Duodenal mucosa (tissue), 2 donors: ENCODE measurements around the gene PTPRQ.
"Not testable (repeated sequence)": the region's sequence is repeated elsewhere in the genome, so short reads cannot be mapped to it uniquely, and the experiment has no call there.

Source experiments
- H3K27ac ChIP-seq: one replicate; pipeline ENCODE4 v1.7.0; 2013; ENCODE audit warnings: low read depth, low read length
- H3K27me3 ChIP-seq, 2 donors: one replicate each; pipeline ENCODE4 v1.7.0; 2013; ENCODE audit warnings: low read length in 2 of 2, control low read depth in 1 of 2; ENCODE audit not compliant: insufficient read depth in 2 of 2, control insufficient read depth in 1 of 2
- H3K36me3 ChIP-seq, 2 donors: one replicate each; pipeline ENCODE4 v1.7.0; 2013; ENCODE audit warnings: low read length in 2 of 2, control low read depth in 1 of 2; ENCODE audit not compliant: insufficient read depth in 2 of 2, control insufficient read depth in 1 of 2
- H3K4me1 ChIP-seq, 2 donors: one replicate each; pipeline ENCODE4 v1.7.0; 2013; ENCODE audit warnings: low read length in 2 of 2, control low read depth in 1 of 2; ENCODE audit not compliant: insufficient read depth in 2 of 2, control insufficient read depth in 1 of 2
- H3K4me3 ChIP-seq, 2 donors: one replicate each; pipeline ENCODE4 v1.7.0; 2013; ENCODE audit warnings: low read length in 2 of 2, low read depth in 1 of 2
- H3K9ac ChIP-seq, 2 donors: one replicate each; pipeline ENCODE4 v1.7.0; 2013; ENCODE audit warnings: low read length in 2 of 2, low read depth in 1 of 2
- H3K9me3 ChIP-seq, 2 donors: one replicate each; pipeline ENCODE4 v1.7.0; 2013; ENCODE audit warnings: low read length in 2 of 2, control low read depth in 1 of 2; ENCODE audit not compliant: control insufficient read depth in 1 of 2

The PTPRQ gene

DNA sequence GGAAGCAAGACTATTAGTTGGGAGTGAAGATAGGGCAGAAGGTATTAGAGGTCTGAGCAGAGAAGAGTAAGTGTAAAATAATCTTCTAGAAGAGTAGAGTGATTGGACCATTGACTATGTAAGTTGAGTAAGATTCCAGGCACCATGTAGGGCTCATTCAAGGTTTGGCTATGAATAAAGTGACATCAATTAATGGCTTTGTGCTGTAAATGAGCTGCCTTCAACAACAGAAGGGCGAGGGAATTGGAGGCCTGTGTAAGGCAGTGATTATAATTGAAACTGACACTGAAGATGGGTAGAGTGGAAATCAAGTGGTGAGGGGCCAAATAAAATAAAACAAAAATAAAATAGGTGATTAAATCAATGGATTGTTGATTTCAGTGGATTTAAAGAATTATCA lies 26.4 kb downstream of the PTPRQ start:
- no peak overlapping the region for H3K27ac ChIP-seq
- no peaks in the 10 kb centered on the region for H3K36me3 ChIP-seq
- no peaks in the 10 kb centered on the region for H3K4me1 ChIP-seq
- no peaks in the 10 kb centered on the region for H3K9me3 ChIP-seq
- no peaks in the 10 kb centered on the region for H3K27me3 ChIP-seq
- no peak overlapping the region for H3K4me3 ChIP-seq
- no peak overlapping the region for H3K9ac ChIP-seq

DNA sequence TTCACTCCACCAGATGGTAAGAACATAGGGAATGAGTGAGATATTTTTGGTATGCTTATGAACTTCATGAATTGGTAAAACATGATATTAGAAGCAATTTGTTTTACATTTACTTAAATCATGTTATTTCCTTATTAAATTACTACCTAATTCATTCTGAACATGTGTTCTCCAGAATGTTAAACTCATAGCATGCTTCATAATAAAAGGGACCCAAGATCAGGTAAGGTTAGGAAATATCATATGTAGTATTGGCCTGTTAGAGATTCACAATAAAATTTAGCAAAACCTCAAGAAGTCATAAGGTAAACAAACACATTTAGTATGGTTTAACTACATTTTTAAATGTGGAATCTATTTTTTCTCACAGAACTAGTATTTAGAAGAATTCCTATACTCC lies 28.2 kb downstream of the PTPRQ start:
- H3K9ac ChIP-seq, result no peak overlapping the region
- H3K4me1 ChIP-seq, result no peaks in the 10 kb centered on the region

DNA sequence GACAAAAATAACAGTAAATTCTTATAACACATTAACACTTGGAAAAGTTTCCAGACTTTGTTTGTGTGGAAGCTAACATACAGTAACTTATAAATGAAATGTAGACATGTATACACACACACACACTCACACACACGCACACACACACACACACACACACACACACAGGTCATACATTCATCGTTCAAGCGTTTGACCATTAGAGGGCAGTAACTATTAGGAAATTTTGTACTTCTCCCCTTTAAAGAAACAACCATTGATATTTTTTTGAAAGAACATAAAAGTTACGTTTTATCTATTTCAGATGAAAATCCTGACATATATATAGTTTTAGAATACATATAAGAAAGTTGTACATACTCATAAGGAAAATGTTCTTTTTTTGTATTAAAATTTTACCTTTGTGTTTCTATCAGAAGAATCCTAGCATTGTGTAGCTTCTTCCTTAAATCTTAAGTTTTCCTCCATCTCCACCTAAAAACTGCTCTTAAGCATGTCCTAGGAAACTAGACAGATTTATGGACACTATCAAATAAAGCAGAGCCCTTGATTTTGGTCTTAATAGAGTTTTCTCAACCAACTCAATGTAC lies 29.0 kb downstream of the PTPRQ start:
- no peaks in the 10 kb centered on the region for H3K4me1 ChIP-seq

More for the DNA sequence above, 28.2 kb downstream of the PTPRQ start:
- no peaks in the 10 kb centered on the region for H3K9me3 ChIP-seq
- no peaks in the 10 kb centered on the region for H3K27me3 ChIP-seq
- H3K36me3 ChIP-seq, result no peaks in the 10 kb centered on the region
- H3K27ac ChIP-seq, result no peak overlapping the region
- no peak overlapping the region for H3K4me3 ChIP-seq

DNA sequence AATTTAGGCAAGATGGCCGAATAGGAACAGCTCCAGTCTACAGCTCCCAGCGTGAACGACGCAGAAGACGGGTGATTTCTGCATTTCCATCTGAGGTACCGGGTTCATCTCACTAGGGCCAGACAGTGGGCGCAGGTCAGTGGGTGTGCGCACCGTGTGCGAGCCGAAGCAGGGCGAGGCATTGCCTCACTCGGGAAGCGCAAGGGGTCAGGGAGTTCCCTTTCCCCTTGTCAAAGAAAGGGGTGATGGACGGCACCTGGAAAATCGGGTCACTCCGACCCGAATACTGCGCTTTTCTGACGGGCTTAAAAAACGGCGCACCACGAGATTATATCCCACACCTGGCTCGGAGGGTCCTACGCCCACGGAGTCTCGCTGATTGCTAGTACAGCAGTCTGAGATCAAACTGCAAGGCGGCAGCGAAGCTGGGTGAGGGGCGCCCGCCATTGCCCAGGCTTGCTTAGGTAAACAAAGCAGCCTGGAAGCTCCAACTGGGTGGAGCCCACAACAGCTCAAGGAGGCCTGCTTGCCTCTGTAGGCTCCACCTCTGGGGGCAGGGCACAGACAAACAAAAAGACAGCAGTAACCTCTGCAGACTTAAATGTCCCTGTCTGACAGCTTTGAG lies 33.6 kb downstream of the PTPRQ start:
- H3K36me3 ChIP-seq, H3K4me1 ChIP-seq, H3K9me3 ChIP-seq, H3K27me3 ChIP-seq, H3K9ac ChIP-seq, H3K27ac ChIP-seq, H3K4me3 ChIP-seq: not testable (repeated sequence)

More for the DNA sequence above, 29.0 kb downstream of the PTPRQ start:
- no peak overlapping the region for H3K4me3 ChIP-seq
- H3K27ac ChIP-seq, result no peak overlapping the region
- H3K27me3 ChIP-seq, result no peaks in the 10 kb centered on the region
- no peaks in the 10 kb centered on the region for H3K36me3 ChIP-seq
- H3K9me3 ChIP-seq, result no peaks in the 10 kb centered on the region
- H3K9ac ChIP-seq, result no peak overlapping the region

DNA sequence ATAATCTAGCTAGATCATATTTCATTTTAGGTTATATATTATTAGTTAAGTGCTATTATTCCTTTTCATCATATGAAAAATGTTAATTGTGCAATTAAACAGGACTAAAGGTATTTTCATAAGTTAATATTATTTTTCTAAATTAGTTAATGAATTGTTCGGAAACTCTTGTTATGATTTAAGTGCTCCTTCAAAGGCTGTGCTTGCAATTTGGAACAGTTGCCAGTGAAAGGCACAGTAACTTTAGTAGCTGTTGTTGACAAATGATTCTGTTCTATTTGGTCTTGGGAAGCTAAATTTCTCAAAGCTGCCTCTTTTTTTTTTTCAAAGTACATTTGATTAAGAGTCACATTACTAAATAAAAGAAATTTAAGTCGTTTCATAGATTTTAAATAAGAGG lies 40.7 kb downstream of the PTPRQ start:
- Histone ChIP-seq H3K4me1 (no peaks in the 10 kb centered on the region), H3K4me3 (no peak overlapping the region), H3K27me3 (no peaks in the 10 kb centered on the region), H3K9me3 (no peaks in the 10 kb centered on the region), H3K36me3 (no peaks in the 10 kb centered on the region), H3K9ac (no peak overlapping the region), H3K27ac (no peak overlapping the region)

DNA sequence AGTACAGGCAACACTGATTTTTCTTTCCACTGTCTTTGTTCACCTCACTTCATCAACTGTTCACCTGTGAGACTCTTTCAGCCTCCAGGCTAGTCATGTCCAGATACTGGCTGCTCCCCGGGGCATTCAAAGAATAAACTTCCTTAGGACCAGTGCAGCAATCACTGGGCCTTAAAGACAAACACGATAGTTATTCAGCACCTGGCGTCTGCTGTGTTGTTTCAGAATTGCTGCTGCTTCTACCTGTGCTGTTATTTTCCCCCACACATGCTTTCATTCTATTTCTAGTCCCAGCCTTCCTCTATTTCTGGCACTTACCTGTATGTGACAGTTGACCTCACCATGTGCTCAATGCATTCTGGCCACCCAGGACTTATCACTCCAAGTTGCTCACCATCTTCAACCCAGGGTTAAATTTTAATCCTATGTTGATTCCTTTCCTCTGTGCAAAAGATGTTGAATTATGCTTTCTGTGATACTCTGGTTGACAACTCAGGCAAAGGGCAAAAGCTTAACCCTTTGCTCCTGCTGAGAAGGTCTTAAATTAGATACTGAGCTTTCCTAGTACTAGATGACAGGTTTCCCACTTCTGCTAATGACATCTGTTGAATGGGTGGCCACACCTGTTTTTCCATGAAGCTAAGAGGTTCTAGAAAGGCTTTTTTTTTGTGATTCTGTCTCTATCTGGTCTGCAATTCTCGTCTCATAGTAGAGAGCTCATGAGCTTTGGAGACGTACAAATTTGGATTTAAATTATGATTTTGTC lies 41.4 kb downstream of the PTPRQ start:
- Histone ChIP-seq H3K36me3 (no peaks in the 10 kb centered on the region), H3K4me3 (no peak overlapping the region), H3K9ac (no peak overlapping the region), H3K9me3 (no peaks in the 10 kb centered on the region), H3K27ac (no peak overlapping the region), H3K27me3 (no peaks in the 10 kb centered on the region), H3K4me1 (no peaks in the 10 kb centered on the region)

DNA sequence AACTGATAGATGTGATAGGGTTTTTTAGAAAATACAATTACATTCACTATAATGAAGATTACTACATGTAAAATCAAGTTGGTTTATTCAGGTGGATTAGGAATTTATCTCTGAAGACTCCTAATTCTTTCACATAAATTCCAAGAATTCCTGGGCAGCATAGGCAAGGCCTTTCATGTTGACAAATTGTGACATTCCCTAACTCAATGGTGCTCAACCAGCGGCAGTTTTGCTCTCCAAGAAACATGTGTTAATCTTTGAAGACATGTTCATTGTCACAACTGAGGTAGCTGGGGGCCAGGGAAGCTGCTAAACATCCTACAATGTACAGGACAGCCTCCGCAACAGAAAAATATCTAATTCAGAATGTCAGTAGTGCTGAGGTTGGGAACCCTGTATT lies 46.3 kb downstream of the PTPRQ start:
- Histone ChIP-seq H3K9ac (no peak overlapping the region), H3K9me3 (no peaks in the 10 kb centered on the region), H3K27ac (no peak overlapping the region), H3K4me1 (no peaks in the 10 kb centered on the region), H3K27me3 (no peaks in the 10 kb centered on the region), H3K36me3 (no peaks in the 10 kb centered on the region), H3K4me3 (no peak overlapping the region)

DNA sequence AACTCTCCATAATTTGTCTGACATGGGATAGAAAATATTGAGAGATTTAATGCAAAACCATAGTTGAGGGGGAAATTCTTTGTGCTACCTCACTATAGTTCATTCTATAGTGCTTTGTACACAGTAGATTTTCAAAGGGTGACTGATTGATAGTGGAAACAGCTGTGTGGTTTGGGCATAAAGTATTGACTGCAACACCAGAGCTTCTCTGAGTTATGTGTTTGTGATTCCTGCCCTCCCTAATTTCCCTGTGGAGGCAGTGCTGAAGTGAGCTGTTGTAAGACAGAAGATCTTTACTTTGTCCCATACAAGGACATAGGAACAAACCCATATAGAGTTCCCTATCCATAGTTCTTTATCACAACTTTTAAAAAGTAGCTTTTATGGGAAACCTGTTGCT lies 47.1 kb downstream of the PTPRQ start:
- H3K27ac ChIP-seq, result no peak overlapping the region
- H3K9me3 ChIP-seq, result no peaks in the 10 kb centered on the region
- H3K36me3 ChIP-seq, result no peaks in the 10 kb centered on the region
- no peaks in the 10 kb centered on the region for H3K27me3 ChIP-seq
- no peak overlapping the region for H3K9ac ChIP-seq
- no peak overlapping the region for H3K4me3 ChIP-seq
- no peaks in the 10 kb centered on the region for H3K4me1 ChIP-seq

DNA sequence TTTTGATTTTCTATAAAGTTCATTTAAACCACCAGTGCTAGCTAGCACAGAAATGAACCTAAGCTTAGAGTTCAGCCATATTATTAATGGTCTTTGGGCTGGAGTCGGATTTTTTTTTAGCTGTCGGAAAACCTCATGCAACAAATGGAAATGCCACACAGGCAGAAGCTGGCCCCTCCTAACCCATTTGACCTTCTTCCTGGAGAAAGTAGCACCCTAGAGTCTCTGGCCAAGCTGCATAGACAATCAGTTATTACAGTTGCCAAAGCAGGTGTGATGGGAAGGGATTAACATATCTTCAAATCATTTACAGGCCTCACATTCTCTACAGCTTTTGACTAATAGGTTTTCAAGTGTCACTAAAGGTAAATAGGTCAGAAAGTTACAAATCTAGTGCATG lies 49.4 kb downstream of the PTPRQ start:
- no peaks in the 10 kb centered on the region for H3K27me3 ChIP-seq
- H3K36me3 ChIP-seq, result no peaks in the 10 kb centered on the region
- no peak overlapping the region for H3K4me3 ChIP-seq
- no peaks in the 10 kb centered on the region for H3K4me1 ChIP-seq
- H3K27ac ChIP-seq, result no peak overlapping the region
- H3K9me3 ChIP-seq, result no peaks in the 10 kb centered on the region
- H3K9ac ChIP-seq, result no peak overlapping the region

DNA sequence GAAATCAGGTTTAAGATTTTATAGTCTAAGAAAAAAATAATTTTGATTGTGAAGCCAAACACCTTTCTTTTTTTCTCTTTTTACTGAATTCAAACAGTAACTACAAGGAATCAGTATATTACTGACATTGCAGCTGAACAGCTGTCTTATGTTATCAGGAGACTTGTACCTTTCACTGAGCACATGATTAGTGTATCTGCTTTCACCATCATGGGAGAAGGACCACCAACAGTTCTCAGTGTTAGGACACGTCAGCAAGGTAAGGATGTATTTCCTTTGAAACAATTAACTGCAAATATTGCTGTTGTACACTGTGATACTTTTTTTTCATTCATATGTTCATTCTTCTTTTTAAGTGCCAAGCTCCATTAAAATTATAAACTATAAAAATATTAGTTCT lies 50.8 kb downstream of the PTPRQ start:
- H3K27ac ChIP-seq, result no peak overlapping the region
- H3K9ac ChIP-seq, result no peak overlapping the region
- no peak overlapping the region for H3K4me3 ChIP-seq
- no peaks in the 10 kb centered on the region for H3K36me3 ChIP-seq
- H3K4me1 ChIP-seq, result no peaks in the 10 kb centered on the region
- H3K27me3 ChIP-seq, result no peaks in the 10 kb centered on the region
- no peaks in the 10 kb centered on the region for H3K9me3 ChIP-seq
